ENCODE data around the gene LURAP1L.

Gene LURAP1L

DNA sequence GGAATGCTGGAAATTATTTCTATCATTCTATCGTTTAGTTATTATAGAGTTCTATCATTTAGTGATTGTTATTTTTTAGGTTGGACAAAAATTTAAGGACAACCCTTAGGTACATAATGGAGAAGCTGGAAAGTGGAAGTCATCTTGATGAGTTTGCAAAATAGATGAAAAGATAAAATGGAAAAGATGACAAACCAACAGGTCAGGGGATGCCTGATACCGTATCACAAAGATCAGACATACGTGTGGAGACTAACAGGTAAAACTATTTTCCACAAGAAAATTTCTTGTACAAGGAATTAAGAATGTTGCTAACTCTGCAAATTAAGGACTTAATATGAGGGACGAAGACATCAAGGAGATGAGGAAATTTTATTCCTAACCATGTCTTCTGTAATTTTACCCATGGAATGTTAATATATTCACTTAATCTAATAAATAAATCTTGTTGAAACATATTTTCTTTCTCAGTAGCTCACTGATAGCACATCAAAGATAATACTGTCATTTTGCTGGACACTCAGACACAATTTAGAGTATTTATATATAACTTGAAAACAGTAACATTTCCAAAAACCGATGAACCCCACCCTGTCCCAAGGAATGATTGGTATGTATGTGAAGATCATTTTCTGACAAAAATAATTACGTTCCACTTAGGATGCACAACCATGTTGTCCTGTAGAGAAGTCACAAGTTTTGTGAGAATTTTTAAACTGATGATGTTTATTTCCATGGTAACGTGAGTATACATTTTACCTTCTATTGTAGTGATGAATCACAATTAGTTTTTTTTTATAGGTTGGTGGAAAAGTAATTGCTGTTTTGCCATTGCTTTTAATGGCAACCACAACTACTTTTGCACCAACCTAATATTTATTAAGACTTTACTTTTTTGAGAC lies 2.6 kb downstream of the LURAP1L start:
- DNase-seq: peak; percentile 42

DNA sequence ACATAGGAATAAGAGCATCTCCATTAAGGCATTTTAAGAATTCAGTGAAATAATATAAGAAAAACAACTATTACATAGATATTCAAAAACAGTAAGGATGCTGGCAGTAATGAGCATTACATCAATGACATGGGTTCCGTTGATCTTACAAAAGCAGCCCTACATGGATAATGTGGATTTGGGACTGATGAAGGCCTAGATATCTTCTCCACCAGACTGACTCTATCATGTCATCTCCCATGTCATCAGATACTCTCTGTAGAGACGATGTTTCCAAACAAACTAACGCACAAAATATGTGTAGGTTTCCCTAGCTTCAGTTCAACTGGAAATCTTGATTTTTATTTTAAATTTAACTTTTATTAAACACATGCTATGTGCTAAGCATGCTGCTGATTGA lies 3.6 kb downstream of the LURAP1L start:
- no peak for DNase-seq

DNA sequence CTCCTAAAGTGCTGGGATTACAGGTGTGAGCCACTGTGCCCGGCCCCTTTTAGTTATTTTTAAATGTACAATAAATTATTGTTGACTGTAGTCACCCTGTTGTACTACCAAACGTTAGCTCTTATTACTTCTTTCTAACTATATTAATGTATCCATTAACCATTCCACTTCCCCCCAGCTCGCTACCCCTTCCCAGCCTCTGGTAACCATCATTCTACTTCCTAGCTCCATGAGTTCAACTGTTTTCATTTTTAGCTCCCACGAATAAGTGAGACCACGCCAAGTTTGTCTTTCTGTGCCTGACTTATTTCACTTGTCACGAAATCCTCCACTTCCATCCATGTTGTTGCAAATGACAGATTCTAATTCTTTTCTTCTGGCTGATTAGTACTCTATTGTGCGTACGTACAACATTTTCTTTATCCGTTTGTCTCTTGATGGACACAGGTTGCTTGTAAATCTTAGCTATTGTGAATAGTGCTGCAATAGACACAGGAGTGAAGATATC lies 6.5 kb downstream of the LURAP1L start:
- DNase-seq: no peak

DNA sequence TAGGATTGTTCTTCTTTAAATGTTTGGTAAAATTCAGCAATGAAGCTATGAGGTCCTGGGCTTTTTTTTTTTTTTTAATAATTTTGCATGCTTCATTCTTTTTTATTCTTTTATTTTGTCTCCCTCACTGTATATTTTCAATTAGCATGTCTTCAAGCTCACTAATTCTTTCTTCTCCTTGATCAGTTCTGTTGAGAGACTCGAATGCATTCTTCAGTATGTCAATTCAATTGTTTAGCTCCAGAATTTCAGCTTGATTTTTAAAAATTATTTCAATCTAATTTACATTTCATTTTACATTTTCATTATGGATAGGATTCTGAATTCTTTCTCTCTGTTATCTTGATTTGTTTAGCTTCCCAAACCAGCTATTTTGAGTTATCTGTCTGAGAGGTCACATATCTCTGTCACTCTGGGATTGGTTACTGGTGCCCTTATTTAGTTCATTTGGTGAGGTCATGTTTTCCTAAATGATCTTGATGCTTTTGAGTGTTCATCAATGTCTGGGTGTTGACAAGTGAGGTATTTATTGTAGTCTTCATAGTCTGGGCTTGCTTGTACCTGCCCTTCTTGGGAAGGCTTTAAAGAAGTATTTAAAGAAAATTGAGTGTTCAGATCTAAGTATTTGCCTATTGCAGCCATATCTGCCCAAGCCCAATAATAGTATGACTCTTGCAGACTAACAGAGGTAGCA lies 9.1 kb downstream of the LURAP1L start:
- no peak for DNase-seq

DNA sequence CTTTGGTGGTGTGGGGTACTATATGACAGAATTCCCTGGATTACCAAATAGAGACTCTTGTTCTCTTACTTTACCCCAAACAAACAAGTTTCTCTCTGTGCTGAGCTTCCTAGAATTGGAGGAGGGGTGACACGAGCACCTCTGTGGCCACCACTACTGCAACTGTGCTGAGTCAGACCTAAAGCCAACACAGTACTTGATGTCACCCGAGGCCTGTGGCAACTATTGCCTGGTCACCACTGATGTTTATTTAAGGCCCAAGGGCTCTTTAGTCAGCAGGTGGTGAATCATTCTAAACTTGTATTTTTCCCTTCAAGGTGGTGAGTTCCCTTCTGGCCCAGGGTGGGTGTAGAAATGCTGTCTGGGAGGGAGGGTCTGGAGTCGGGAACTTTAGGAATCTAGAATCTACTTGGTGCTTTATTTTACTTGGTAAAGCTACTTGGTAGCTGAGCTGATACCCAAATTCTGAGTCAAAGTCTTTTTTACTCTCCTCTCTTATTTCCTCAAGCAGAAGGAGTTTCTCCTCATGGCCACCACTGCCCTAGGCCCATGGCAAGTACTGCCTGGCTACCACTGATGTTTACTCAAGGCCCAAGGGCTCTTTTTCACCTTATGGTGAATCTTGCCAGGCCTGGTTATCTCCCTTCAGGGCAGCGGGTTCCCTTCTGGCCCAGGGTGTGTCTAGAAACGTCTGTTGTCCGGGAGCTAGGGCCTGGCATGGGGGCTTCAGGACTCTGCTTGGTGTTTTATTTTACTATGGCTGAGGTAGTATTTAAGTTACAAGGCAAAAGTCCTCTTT lies 9.8 kb downstream of the LURAP1L start:
- peak; percentile 97 for DNase-seq

DNA sequence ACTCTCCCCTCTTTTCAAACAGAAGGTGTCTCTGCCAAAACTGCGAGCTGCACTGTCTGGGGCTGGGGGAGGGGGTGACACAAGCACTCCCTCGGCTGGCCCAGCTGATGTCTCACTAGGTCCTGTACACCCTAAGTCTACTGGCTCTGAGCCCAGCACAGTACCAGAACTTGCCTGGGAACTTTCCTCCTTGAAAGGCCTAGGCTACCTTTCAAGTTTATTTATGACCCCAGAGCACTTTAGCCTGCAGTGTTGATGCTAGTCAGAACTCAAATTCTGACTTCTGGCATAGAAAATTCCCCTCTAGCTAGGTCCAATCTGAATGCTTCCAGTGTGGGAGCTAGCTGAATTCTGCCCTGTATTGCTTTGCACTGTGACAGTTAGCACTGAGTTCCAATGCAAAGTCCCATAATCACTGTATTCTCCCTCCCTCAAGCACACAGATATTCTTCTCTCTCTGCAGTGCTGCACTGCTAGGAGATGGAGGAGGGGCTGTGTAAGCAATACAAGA lies 10.5 kb downstream of the LURAP1L start:
- DNase-seq: peak; percentile 47

DNA sequence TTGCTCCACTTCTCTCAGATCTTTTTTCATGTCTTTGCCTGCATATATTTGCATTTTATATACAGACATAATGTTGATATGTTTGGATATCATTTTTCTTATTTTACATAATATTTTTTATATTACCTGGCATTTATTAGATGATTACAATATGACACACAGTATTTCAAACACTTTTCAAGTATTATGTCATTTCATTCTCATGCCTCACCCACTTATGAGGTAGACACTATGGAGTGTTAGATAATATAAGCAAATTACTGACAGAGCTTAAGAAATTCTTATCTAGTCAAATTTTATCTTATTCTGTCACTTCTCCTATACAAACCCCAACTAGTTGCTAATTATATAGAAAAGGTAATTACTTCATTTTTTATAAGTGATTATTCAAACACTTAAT lies 11.1 kb downstream of the LURAP1L start:
- no peak for DNase-seq

DNA sequence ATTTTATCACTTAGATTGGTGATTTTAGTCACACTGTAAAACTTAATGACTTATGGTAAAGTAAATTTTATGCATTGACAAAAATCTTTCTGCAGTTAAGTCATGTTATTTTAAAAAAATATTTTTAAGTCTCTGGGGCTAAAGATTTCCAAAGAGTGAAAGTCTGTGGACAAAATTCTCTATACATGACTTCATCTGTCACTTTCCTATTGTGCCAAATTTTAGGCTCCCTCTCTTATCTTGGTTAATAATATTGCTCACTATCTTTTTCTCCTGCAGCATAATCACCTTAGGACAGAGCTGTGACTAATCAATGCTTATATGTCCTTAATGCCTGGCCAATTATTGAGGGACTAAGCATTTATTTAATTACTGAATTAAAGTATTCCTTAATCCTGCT lies 15.2 kb downstream of the LURAP1L start:
- peak; percentile 15 for DNase-seq

DNA sequence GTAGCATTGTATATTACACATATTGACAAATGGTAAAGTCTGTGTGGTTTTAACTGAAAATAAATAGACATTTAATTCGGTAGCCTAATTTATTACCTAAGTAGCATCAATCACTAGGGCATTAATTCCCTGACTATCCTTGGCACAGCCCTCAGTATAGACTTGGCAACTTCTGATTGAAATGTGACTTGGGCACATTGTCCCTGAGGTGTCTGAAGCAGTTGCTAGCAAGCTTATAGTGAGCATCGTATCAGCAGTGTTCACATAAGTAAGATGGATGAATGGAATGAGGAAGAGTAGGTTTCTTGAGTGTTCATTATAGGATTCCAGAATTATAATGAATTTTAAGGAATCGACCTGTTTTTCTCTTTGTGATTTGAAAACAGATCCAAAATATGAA lies 16.1 kb downstream of the LURAP1L start:
- DNase-seq: no peak

DNA sequence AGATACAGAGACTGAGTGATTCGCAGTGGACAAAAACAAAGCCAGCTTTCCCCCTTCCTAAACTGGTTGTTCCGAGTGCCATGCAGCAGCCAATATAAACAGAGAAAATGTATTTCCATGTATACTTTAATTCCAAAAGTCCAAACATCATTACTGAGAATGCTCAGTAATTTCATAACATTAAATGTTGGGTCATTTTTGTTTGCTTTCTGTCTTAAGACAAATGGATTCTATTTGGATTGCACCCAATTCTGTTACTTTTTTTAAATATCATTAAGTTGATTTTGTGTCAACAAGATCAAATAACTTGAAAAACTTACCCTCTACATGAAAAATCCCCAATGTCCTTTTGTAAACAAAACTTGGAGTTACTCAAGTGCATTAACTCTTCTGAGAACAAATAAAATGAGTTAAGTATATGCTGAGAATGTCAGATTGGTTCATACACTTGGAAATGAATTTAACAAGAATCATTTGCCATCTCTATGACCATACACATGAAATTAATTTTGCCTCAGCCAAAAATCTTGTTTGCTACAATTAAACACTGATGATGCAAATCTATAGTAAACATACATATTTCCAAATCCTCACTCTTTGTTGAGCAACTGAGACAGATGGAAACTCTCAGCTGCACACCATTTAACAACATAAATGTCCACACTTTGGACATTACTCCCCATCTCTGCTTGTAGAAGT lies 19.4 kb downstream of the LURAP1L start:
- DNase-seq: peak; percentile 56

DNA sequence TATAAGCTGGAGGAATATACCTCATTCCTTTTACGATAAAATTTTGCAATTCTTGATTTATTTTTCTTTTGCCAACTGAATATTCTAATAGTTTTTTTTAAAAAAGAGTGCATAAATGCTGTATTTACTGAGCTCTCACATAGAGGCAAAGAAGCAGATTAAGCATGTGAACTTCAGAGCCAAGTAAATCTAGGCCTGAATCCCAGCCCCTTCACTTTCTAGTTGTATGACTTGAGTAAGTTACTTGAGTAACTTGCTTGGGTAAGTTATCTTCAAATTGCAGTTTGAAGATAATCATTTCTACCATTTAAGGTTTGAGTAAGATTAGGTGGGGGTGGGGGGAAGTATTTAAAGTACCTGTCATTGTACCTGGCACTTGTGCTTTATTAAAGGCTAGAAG lies 21.8 kb downstream of the LURAP1L start:
- no peak for DNase-seq

DNA sequence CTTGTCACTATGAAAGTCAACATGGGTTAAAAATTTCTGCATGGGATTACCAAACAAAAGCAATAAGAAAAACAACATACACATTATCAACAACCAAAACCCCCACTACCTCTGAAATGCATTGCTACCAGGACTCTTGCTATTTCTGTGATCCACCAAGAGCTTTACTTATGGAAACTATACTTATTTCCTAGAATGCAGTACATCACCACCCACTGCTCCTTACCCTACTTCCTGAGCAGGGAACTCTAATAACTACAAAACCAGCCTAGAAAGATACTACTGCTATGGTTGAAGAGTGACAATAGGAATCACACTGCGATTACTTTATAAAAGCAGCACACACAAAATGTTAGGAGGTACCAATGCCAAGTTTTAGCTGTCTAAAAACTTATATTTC lies 22.2 kb downstream of the LURAP1L start:
- DNase-seq: no peak

DNA sequence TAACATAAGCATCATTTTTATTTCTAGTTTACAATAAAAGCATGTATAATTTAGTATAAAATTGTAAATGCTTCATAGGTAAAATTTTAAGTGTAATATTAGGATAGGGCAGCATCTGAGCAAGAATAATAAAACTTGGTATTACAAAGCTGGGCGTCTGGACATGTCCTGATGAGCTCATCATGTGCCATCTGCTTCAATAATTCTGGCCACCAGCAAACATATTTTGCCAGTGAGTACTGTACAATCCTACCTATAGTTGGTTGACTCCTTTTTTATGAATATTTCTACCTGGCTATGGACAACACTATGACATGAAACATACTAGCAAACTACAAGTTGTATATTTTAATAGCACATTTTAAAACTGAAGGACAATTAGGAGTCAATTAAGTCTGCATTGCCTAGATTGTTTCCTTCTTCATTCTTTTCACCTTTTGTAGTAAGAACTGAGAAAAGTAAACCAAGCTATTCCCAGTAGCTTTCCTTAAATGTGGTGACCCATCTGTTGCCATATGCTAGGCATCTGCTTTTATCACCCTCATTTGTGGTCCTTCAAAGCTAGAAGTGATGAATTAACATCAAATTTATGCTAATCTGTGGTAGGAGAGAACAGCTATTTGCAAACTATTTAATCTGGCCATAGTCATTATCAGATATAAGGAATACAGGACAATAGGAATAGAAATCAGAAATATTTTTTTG lies 23.4 kb downstream of the LURAP1L start:
- peak; percentile 18 for DNase-seq

DNA sequence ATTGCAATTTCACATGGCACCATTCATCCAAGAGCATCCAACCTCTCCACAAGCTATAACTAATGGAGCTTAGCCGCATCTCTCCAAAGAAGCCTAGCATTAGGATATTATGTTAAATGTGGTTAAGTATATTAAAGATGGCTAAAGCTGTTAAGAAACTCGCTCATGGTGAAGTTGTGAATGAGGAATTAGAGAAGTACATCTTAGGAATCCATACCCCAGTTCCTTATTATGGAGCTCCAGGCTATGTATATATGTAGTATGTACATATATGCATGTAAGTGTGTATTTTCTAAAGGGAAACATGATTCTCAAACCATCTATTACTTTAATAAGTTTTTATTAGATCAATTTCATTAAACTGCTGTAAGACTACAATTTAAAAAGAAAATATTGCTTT lies 26.4 kb downstream of the LURAP1L start:
- no peak for DNase-seq

DNA sequence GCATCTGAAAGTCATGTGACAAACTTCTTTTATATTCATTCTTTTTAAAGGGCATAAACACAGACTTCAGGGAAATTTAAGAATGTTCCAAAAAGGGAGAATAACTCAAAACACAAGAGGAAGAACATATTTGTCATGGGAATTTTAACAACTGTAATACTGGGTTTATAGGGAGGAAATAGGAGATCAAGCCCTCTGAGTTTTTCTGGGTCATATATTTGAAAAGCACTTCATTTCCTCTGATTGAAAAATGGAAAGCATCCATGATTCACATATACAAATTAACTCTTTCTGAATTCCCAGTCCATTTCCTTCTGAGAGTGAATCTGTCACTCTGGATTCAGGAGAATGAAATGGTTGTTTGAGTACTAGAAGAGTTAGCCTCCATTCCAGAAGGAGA lies 26.8 kb downstream of the LURAP1L start:
- peak; percentile 53 for DNase-seq

DNA sequence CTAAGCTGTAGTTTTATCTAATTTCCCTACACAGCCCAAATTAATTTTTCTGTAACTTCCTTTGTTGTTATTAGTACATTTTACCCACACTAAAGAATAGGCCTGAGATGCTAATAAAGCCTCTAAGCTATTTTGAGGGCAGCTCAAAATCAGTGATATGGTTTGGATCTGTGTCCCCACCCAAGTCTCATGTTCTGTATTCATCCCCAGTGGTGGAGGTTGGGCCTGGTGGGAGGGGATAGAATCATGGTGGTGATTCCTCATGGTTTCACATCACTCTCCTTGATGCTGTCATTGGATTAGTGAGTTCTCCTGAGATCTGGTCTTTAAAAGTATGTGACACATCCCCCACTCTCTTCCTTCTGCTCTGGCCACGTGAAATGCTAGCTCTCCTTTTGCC lies 27.3 kb downstream of the LURAP1L start:
- DNase-seq: no peak

DNA sequence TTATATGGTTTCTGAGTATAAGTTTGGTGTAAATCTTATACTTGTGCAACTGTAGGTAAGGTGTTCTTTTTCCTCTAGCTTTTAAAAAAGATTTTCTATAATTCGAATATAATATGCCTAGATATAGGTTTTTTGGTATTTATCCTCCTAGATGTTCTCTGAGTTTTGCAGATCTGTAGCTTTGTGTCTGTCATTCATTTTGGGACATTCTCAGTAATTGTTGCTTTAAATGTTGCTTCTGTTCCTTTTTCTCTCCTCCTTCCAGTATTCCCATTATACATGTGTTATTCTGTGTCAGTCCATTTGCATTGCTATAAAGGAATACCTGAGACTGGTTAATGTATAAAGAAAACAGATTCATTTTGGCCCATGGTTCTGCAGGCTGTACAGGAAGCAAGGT lies 33.7 kb downstream of the LURAP1L start:
- DNase-seq: no peak

DNA sequence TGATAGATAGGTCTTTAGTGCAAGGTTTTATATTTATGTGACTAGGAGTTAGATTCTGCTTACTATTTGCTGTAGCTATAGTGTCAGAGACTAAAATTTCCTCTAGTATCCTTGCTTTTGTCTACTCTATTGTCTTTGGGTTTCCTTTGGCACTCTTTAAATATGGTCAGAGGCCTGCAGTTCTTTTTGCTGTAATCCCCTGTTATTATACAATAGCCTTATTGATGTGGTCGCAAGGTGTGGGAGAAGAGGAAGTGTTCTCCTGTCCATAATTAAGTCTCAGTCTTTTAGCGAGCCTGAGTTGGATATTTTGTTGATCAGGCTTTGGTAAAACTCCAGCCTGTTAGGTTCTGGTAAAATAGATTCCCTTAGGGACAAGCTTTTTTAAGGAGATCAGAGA lies 34.9 kb downstream of the LURAP1L start:
- DNase-seq: no peak

DNA sequence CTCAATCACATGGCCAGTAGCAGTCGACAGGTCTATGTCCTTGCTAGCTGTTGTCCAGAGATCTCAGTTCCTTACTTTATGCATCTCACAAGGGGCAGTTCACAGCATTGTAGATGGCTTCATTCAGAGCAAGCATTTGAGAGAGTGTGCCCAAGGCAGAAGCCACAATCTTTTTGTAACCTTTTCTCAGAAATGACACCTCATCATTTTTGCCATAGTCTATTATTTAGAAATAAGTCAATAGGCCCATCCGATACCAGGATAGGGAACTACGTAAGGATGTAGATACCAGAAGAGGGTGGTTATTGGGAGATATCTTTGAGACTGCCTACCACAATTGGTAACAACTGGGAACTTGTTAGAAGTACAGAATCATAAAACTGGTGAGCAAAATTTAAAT lies 37.1 kb downstream of the LURAP1L start:
- DNase-seq: no peak

DNA sequence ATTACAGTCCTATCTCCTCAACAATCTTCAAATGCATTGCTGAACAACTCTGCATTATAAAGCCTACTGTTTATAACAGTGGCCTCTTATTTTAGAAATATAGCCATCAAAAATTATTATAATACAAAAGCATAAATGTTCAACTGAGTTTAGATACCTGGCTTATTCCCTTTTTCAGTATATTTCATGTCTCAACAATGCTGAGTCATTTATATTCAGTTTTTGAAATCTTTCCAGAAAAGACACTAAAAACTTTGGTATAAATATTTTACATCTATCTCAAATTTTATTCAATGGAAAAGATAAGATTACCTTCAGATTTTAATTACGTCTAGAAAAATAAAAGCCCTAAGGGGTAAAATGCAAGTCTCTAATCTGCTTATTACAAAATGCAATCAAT lies 37.9 kb downstream of the LURAP1L start:
- DNase-seq: peak; percentile 15

DNA sequence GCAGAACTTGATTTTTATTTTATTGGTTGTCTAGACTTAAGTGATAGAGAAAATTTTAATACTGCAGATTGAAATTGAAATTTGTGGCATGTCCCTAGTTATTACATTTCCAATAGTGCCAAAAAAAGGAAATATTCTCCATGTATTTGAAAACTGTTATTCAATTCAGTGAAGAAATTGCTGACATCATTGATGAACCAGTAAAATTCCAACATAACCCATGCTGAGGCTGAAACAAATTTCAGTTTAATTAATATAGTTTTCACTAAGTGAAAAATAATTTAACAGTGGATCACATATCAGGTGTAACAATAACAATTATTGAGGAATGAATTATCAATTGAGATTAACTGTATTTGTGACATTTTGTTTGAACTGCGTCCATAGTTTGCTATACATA lies 38.7 kb downstream of the LURAP1L start:
- no peak for DNase-seq
